NB4 (cell line): ENCODE results near the gene NFKBIE.

ENCODE experiments used
- POLR2A ChIP-seq: IDR thresholded peaks from 2 replicates; pipeline ENCODE4 v1.6.1; 2011; ENCODE audit warnings: mild to moderate bottlenecking; ENCODE audit not compliant: insufficient read length; ENCODE audit errors: extremely low read depth
- TF ChIP-seq, protein P1 (sequence below): IDR thresholded peaks from one replicate; pipeline ENCODE4 v1.5.1; 2012; ENCODE audit warnings: low read depth, low read length

DNA sequence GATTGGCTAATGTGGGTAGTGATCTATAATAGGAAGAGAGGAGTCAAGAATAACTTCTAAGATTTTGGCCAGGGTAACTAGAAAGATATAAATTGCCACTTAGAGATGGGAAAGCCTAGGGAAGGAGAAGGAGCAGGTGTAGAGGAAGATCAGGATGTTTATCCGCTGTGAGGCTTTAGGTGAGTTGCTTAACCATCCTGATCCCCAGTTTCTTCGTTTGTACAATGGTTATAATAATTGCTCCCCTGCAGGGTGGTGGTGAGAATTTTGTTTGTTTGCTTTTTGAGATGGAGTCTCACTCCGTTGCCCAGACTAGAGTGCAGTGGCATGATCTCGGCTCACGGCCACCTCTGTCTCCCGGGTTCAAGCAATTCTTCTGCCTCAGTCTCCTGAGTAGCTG is 51.0 kb downstream of the NFKBIE start:
- TF ChIP-seq, protein P1, sequence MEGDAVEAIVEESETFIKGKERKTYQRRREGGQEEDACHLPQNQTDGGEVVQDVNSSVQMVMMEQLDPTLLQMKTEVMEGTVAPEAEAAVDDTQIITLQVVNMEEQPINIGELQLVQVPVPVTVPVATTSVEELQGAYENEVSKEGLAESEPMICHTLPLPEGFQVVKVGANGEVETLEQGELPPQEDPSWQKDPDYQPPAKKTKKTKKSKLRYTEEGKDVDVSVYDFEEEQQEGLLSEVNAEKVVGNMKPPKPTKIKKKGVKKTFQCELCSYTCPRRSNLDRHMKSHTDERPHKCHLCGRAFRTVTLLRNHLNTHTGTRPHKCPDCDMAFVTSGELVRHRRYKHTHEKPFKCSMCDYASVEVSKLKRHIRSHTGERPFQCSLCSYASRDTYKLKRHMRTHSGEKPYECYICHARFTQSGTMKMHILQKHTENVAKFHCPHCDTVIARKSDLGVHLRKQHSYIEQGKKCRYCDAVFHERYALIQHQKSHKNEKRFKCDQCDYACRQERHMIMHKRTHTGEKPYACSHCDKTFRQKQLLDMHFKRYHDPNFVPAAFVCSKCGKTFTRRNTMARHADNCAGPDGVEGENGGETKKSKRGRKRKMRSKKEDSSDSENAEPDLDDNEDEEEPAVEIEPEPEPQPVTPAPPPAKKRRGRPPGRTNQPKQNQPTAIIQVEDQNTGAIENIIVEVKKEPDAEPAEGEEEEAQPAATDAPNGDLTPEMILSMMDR: no peak
- TF ChIP-seq POLR2A: no peak
